GM12874 (cell line): Measurements from ENCODE around the gene TBCD.
A peak's percentile ranks its signal among the peaks of the same experiment; 100 is the strongest.

Experiments
- CTCF ChIP-seq: IDR thresholded peaks from 2 replicates; pipeline ENCODE4 v1.5.1; 2011; ENCODE audit warnings: low read depth, mild to moderate bottlenecking, control low read depth, low read length, moderate library complexity; ENCODE audit not compliant: insufficient read depth

Gene TBCD

DNA sequence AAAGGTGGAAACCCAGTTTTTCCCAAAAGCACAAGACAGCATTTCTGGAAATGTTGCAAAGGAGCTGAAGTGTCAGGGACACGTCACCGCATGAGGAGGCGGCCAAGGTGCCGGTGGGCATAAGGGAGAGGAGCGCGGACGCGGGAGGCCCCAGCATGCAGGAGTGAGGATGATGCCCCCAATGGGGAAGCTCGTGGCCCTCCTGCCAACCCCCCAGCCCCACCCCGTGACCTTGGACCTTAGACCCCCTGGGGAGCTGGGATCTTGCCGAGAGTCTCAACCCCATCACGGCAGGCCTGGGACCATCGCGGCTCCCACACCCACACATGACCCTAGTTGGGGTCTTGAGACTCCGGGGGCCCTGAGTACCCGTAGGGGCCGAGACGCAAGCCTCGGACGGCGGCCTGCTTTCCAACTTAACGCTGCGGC lies 208.1 kb downstream of the TBCD start:
- no peak for TF ChIP-seq CTCF

- no peak for TF ChIP-seq CTCF
Measured at GRCh38 chr17:82960419-82961271, 208.8 kb downstream of the TBCD start.

DNA sequence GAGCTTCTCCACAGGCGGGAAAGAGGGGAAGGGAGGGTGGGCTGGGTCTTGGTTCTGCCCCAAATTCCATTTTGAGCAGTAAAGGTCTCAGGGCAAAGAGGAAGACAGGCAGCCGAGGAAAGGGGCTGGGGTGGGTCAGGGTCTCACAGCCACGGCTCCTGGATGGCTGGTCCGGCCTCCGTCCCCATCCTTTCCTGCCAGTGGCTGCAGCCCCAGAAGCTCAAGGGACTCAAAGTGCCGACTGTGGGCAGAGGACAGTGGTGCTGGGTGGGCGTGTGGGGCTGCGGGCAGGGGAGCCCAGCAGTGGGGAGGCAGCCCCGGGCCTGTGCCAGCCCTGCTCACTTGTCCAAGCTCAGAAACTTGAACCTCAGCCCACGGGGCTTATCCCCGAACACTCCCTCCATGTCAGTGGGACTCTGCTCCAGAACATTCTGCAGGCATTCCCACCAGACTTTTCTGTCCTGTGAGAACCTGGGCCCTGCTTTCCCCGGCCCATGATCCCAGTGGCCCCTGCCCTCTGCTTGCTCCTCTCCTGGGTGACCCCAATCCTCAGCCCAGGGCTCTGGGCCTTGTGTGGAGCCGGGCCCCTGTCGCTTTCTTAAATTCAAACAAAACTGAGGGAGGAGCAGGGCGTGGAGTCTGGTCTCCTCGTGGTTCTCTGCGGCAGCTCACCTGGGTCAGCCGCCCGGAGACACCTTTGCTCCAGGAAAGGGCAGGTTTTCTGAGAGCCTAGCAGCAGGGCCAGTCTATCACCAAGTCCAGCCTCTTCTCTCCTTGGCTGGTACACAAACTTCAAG lies 209.7 kb downstream of the TBCD start:
- TF ChIP-seq CTCF: no peak

DNA sequence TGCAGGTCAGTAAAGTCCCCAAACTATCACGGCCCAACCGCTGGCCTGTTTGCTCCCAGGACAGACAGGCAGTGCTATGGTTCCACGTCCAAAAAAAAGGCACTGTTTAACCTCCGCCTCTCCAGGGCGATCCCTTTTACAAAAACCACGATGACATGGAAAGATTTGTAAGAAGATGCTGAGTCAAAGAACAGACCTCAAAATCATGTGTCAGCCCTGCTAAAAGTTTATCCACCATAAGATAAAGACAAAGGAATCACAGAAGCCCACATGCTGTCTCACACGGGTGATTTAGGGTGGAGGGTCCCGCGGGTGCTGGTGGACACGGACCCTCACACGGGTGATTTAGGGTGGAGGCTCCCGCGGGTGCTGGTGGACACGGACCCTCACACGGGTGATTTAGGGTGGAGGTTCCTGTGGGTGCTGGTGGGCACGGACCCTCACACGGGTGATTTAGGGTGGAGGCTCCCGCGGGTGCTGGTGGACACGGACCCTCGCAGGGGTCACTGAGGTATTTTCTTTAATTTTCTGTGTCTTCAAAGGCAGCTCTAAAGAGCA lies 210.4 kb downstream of the TBCD start:
- no peak for TF ChIP-seq CTCF

DNA sequence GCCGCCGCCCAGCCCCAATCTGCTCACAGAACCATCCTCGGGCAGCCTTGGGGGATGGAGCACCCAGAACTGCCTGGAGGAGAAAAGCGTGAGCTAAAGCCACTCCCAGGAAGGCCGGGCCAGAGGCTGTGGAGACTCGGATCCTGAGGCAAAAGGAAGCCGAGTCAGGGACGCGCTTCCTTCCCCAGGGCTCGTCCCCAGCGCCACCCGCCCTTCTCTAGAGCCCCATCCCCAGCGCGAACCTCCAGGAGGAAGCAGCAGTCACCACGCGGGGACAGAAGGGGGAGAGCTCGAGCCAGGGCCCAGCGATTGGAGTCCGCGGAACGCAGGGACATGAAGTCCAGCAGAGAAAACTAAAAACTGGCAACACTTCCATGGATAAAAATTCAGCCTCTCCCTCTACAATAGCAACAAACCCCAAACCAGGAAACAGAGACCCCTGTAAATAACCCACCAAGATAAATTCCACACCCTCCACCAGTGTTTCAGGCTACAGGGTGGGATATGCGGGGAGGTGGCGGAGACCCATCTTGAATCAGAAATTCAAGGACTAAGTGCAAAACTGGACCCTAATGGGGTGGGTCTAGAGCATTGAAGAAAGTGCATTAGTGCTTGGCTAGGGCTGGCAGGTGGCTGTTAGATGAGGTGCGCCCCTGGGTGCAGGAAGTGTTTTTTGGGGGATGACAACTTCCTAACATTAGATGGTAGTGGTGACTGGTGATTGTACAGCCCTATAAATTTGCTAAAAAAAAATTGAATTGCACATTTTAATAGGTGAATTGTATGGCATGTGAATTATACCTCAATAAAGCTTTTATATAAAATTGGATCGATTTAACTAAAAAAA lies 211.5 kb downstream of the TBCD start:
- TF ChIP-seq CTCF: peak; percentile 48

DNA sequence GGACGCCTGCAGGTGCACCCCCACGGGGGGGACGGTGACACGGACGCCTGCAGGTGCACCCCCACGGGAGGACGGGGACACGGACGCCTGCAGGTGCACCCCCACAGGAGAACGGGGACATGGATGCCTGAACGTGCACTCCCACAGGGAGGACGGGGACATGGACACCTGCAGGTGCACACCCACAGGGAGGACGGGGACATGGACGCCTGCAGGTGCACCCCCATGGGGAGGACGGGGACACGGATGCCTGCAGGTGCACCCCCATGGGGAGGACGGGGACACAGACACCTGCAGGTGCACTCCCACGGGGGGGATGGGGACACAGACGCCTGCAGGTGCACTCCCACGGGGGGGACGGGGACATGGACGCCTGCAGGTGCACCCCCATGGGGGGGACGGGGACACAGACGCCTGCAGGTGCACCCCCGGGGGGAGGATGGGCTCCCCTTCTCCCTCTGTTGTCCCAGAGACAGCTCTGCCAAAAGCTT lies 213.0 kb downstream of the TBCD start:
- TF ChIP-seq CTCF: no peak
